Stimulated activated CD8-positive, alpha-beta memory T cell treated with anti-CD3 and anti-CD28 coated beads, Interleukin-4, amount 100 ng/mL, for 1 hour (primary cell): ENCODE data around the gene CTNS.
"Not testable (repeated sequence)": the region's sequence is repeated elsewhere in the genome, so short reads cannot be mapped to it uniquely, and the experiment has no call there.

Source experiments
- DNase-seq, 2 donors: peaks; one replicate each; pipeline ENCODE4 v3.0.0-alpha.2; 2020; ENCODE audit warnings: low read depth in 2 of 2, low spot score in 1 of 2

Gene CTNS

GRCh38 chr17:3681565-3681964 is 45.0 kb downstream of the CTNS start:
- no peak for DNase-seq

- no peak for DNase-seq
Measured at GRCh38 chr17:3682033-3682432, 45.5 kb downstream of the CTNS start.

- DNase-seq: no peak
Measured at GRCh38 chr17:3683054-3683511, 46.5 kb downstream of the CTNS start.

DNA sequence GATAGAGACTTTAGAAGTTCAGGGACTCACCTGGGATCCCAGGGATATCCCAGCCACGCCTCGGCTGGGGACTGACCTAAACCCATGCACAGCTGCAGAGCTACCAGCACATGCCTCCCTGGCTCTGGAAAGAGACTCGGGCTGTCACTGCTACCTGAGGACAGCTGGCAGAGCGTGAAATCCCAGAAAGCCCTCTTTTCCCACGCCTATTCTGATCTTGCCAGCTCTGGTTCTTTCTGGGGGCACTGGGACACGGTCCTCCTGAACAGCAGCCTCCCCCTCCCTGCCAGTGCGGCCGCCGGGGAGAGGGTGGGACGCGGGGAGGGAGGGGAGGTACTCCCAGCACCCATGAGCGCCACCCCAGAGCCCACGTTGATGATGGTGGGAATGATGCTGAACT is 48.6 kb downstream of the CTNS start:
- DNase-seq: no peak

GRCh38 chr17:3688027-3688553 is 51.5 kb downstream of the CTNS start:
- no peak for DNase-seq

GRCh38 chr17:3688852-3689261 is 52.3 kb downstream of the CTNS start:
- DNase-seq: no peak

DNA sequence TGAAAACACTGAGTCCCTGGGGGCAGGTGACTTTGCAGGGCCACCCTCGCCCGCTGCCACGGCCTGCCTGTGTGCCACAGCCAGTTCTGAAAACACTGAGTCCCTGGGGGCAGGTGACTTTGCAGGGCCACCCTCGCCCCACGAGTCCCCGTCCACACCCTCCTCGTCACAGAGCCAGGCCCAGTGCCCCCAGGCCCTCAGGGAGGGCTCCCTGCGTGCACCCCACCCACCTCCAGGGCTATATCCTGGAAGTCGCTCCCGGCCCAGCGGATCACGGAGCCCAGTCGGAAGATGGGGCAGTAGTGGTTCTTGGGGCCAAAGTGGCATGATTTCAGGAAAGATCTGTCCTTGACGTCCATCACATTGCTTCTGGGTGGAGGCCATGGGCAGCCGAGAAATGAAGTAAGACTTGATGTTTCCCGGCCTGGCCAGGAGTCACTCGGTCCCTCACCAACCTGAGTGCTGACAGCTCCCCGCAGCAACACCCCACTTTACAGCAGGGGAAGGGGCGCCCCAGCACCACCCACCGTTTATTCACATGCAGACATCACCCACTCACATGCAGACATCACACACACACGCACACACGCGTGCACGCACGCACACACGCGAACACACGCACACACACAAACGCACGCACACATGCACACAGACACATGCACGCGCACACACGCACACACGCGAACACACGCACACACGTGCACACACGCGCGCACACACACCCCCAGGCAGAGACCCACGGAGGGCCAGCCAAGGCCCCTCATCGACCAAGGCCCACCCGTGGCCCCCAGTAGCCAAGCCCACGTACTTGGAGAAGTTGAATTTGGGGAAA is 52.9 kb downstream of the CTNS start:
- DNase-seq: no peak

- no peak for DNase-seq
Measured at GRCh38 chr17:3690094-3690715, 53.6 kb downstream of the CTNS start.

DNA sequence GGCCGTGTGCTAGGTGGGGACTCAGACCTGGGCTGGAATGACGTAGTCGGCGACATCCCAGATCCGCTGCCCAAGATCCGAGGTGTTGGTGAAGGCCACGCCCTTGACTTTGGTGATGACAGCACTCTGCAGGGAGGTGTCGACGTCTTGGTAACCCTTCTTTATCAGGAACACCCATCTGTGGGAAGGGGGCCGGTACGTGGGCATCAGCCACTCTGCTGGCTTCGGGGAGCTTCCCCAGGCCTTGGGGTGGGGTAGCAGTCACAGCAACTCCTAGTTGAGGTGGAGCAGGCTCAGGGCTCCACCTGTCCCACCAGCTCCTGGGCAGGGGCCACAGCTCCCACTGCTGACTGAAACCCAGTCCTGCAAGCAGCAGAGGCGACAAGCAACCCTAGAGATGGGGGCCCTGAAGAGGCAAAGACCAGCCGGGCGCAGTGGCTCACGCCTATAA is 55.1 kb downstream of the CTNS start:
- no peak for DNase-seq

GRCh38 chr17:3692346-3692745 is 55.8 kb downstream of the CTNS start:
- no peak for DNase-seq

DNA sequence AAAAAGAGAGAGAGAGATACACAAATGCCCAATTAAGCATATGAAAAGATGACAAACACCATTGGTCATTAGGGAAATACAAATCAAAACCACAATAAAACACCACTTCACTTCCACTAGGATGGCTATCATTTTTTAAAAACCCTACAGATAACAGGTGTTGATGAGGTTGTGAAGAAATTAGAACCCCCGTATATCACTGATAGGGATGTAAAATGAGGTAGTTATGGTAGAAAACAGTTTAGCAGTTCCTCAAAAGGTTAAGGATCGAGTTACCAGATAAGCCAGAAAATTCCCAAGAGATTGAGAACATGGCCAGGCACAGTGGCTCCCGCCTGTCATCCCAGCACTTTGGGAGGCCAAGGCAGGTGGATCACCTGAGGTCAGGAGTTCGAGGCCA is 56.6 kb downstream of the CTNS start:
- no peak for DNase-seq

DNA sequence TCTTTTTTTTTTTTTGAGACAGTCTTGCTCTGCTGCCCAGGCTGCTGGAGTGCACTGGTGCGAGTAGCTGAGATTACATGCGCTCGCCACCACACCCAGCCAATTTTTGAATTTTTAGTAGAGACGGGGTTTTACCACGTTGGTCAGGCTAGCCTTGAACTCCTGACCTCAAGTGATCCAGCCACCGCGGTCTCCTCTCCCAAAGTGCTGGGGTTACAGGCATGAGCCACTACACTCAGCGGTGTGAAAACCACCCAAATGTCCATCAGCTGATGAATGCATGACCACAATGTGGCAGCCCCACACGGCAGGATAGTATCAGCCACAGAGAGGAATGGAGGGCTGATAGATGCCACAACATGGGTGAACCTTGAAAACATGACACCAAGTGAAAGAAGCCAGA is 57.3 kb downstream of the CTNS start:
- DNase-seq: no peak

- DNase-seq: no peak
Measured at GRCh38 chr17:3695129-3695722, 58.7 kb downstream of the CTNS start.

DNA sequence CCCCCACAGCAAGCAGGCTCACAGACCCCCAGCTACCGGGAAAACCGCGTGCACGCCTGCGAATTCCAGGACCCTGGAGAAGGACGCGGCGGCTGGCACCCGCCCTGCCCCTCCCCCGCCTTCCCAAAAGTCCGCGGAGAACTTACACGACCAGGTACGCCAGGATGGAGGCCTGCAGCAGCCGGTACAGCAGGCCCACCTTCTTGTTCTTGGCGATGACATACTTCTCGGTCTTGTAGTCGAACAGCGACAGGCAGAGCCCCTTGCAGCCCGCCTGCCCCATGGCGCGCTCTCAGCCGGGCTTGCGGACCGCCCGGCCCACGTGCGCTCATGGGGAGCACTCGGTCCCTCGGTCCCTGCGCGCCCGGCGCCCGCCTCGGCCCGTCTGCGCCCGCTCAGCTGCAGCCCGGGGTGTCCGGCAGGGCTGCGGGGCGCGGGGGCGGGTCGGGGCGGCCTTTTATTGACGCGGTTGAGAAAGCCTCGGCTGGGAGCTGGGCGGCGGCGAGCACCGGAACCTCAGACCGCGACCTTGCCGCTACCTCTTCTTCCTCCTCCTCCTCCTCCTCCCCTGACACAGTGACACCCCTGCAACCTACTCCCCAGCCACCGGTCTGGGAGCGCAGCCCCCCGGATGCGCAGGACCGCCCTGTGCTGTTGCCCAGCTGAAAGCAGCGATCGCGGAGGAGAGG is 59.3 kb downstream of the CTNS start, which contains the start of gene P2RX5:
Gene P2RX5 (minus strand): TSS at position 433 of the 689 bp plus-strand sequence. CDS start 150 bp downstream, at position 283.
- no peak for DNase-seq

DNA sequence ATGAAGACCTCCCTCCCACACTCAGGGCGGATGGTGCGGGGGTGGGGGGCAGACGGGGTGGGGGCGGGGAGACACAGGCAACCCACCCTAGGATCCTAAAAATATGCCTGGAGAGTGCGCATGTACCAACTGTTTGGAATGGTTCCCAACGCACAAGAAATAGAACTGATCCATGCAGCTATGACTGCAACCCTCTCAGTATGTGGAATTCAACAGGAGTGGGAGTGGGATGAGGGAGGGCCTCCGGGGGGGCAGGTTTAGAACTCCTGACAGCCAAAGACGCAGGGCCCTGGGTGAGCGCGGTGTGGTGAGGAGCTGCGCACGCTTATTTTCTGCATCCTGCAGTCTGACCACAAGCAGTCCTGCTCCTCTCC is 60.5 kb downstream of the CTNS start:
- DNase-seq: no peak

GRCh38 chr17:3698139-3698538 is 61.6 kb downstream of the CTNS start:
- DNase-seq: no peak

DNA sequence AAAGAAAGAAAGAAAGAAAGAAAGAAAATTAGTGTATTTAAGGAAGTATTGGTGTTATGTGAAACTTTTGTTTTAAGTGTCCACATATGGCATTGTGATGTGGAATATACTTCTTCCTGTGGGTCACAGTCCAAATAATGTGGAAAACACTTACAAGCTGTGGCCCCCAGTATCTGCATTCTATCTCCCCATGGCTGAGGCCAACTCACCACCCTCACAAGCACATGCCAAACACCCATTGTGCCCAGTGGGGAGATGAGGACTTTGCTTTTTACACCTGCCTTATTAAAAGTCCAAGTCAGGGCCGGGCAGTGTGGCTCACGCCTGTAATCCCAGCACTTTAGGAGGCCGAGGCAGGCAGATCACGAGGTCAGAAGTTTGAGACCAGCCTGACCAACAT is 63.4 kb downstream of the CTNS start:
- DNase-seq: no peak

DNA sequence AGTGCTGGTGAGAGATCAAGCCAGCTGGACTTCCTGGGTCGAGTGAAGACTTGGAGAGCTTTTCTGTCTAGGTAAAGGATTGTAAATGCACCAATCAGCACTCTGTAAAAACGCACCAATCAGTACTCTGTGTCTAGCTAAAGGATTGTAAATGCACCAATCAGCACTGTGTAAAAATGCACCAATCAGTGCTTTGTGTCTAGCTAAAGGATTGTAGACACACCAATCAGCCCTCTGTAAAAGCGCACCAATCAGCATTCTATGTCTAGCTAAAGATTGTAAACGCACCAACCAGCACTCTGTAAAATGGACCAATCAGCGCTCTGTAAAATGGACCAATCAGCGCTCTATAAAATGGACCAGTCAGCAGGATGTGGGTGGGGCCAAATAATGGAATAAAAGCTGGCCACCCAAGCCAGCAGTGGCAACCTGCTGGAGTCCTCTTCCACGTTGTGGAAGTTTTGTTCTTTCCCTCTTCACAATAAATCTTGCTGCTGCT is 65.5 kb downstream of the CTNS start:
- not testable (repeated sequence) for DNase-seq

DNA sequence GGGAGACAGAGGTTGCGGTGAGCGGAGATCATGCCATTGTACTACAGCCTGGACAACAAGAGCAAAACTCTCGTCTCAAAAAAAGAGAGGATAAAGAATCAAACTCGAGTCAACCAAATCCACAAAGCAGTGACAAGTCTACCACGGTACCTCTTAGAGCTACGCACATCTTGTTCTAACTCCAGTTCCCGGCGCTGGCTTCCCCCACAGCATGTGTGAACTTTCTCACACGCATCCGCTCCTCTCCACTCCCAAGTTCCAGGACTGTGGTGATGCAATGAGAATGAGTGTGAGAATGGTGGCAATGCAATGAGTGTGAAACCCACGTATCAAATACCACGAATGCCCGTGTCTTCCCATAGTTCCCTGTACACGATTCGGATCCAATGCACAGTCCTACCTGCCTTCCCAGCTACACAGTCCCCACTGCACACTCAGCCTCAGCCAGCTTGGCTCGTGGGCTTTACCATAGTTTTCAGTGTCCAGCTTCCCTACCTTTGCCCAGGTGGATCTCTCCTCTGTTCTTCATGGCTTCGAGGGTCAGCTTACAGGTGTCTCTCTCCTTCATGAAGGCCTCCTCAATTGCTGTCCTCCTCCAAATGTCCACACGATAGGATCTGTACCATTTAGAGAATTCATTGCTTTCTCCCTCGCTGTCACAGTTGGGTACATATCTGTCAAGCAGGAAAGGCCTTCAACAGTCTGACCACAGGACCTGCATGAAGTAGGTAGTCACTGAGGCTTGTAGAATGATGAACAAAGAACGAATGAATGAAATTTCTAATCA is 68.6 kb downstream of the CTNS start:
- DNase-seq: no peak

- not testable (repeated sequence) for DNase-seq
Measured at GRCh38 chr17:3705718-3705984, 69.1 kb downstream of the CTNS start.

DNA sequence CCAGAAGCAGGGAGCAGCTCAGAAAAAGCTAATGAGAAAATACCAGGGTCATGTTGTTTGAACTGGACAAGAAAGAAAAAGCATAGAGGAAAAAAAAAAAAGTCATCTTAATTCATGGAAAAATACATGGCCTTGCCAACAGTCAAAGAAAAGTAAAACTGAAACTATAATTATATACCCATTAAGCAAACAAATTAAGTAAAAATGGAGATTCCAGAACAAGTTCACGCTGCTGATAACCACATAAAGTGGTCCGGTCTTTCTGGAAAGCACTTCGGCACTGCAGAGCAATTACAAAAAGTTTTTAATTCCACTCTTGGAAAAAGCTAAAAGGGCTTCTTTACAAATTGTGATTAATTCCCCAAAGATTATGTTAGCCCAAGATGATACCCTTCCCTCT is 71.8 kb downstream of the CTNS start:
- no peak for DNase-seq
